Endothelial cell of umbilical vein (primary cell): ENCODE results near the gene RIMBP2. TPM values are rescaled to one million over a fixed set of nuclear protein-coding genes. Genes with fewer than 3 reads are reported as not detected.

Source experiments
- BruUV-seq: library from RNA; stranded (reverse); fragments of 400-500 nt; replicated peaks from 2 replicates; lab custom pipeline; 2021; lab: Mats Ljungman, UMichigan
- CTCF ChIA-PET: fragments of 300-600, 350-600 bp; sonication (Branson Sonifier 250); formaldehyde crosslinking; loops from one replicate; lab custom pipeline; 2021; ENCODE audit warnings: antibody characterized with exemption, inconsistent platforms; lab: Charles Lee
- POLR2A ChIA-PET: fragments of 300-600, 350-600 bp; sonication (Branson Sonifier 250); formaldehyde crosslinking; loops from one replicate; lab custom pipeline; 2021; ENCODE audit warnings: antibody characterized with exemption, inconsistent platforms; lab: Charles Lee
- DNase-seq: peaks from one replicate; pipeline ENCODE4 v3.0.0-alpha.2; 2011; ENCODE audit warnings: low read depth, low spot score
- FAIRE-seq: peaks from 2 replicates; lab custom pipeline; 2011; peaks lifted over from hg19 to GRCh38; lab: Jason Lieb, UNC
- H2AFZ ChIP-seq: 2 replicates; pipeline ENCODE4 v1.6.0; 2012; ENCODE audit warnings: low read depth, low read length, control low read depth, inconsistent platforms
- H3K27ac ChIP-seq: 2 replicates; pipeline ENCODE4 v1.5.1; 2011; ENCODE audit warnings: low read depth, mild to moderate bottlenecking, control low read depth, low read length, moderate library complexity; ENCODE audit not compliant: insufficient read depth
- H3K27me3 ChIP-seq, 2 experiments: 2 replicates each; pipeline versions ENCODE4 v1.6.0 to v1.6.1; 2011; ENCODE audit warnings: low read length in 2 of 2, mixed read lengths in 1 of 2; ENCODE audit not compliant: control insufficient read depth in 2 of 2, insufficient read depth in 2 of 2
- H3K36me3 ChIP-seq, 2 experiments: 2 replicates in 1 of 2; 3 replicates in 1 of 2; pipeline ENCODE4 v1.5.1; 2011; ENCODE audit warnings: low read length in 2 of 2, mild to moderate bottlenecking in 1 of 2, moderate library complexity in 1 of 2; ENCODE audit not compliant: control insufficient read depth in 2 of 2, insufficient read depth in 2 of 2; ENCODE audit errors: extremely low read depth in 1 of 2
- H3K4me1 ChIP-seq: 3 replicates; pipeline ENCODE4 v1.5.1; 2011; ENCODE audit warnings: mild to moderate bottlenecking, low read length; ENCODE audit not compliant: control insufficient read depth, insufficient read depth; ENCODE audit errors: extremely low read depth
- H3K4me2 ChIP-seq: 2 replicates; pipeline ENCODE4 v1.6.1; 2011; ENCODE audit warnings: low read length, control low read depth, mixed read lengths; ENCODE audit not compliant: insufficient read depth
- H3K4me3 ChIP-seq, 3 experiments: fragments of 200-600 bp in 1 of 3; sonication (generic), shearing (Covaris generic) in 1 of 3; replicated peaks in 1 of 3; 2 replicates each; pipeline ENCODE4 v1.5.1; 2011 to 2016; ENCODE audit warnings: control low read depth in 3 of 3, low read length in 3 of 3, mild to moderate bottlenecking in 2 of 3, inconsistent platforms in 1 of 3, low read depth in 1 of 3, moderate library complexity in 1 of 3; ENCODE audit not compliant: insufficient read depth in 1 of 3
- H3K79me2 ChIP-seq: 2 replicates; pipeline ENCODE4 v1.6.0; 2012; ENCODE audit warnings: low read length, inconsistent platforms; ENCODE audit not compliant: control insufficient read depth, insufficient read depth
- H3K9ac ChIP-seq: replicated peaks from 2 replicates; pipeline ENCODE3; 2011; ENCODE audit warnings: low read length, control low read depth; ENCODE audit not compliant: insufficient read depth; ENCODE audit errors: extremely low read depth
- H3K9me1 ChIP-seq: replicated peaks from 3 replicates; pipeline ENCODE4 v1.6.0; 2011; ENCODE audit warnings: mild to moderate bottlenecking, low read length; ENCODE audit not compliant: control insufficient read depth, insufficient read depth; ENCODE audit errors: extremely low read depth
- H3K9me3 ChIP-seq: replicated peaks from 2 replicates; pipeline ENCODE4 v1.5.1; 2012; ENCODE audit warnings: low read length, inconsistent platforms; ENCODE audit not compliant: control insufficient read depth, insufficient read depth
- H4K20me1 ChIP-seq: replicated peaks from 2 replicates; pipeline ENCODE3; 2011; ENCODE audit warnings: mild to moderate bottlenecking, low read length; ENCODE audit not compliant: control insufficient read depth, insufficient read depth; ENCODE audit errors: extremely low read depth
- CTCF ChIP-seq, 2 donors: IDR thresholded peaks; 1 replicate in 1 of 2; 2 replicates in 1 of 2; pipeline ENCODE4 v1.5.1; 2011; ENCODE audit warnings: low read length in 2 of 2, mild to moderate bottlenecking in 2 of 2, moderate library complexity in 2 of 2, control low read depth in 1 of 2, inconsistent platforms in 1 of 2, low read depth in 1 of 2; ENCODE audit not compliant: insufficient read depth in 1 of 2; ENCODE audit errors: extremely low read depth in 1 of 2
- EZH2 ChIP-seq: IDR thresholded peaks from 2 replicates; pipeline ENCODE4 v1.6.1; 2012; ENCODE audit warnings: borderline replicate concordance, low read depth, mild to moderate bottlenecking, moderate library complexity, low read length, inconsistent platforms; ENCODE audit not compliant: severe bottlenecking
- FOS ChIP-seq: IDR thresholded peaks from 2 replicates; pipeline ENCODE4 v1.6.1; 2011; ENCODE audit warnings: mild to moderate bottlenecking, low read length, moderate library complexity, borderline replicate concordance; ENCODE audit not compliant: insufficient read depth
- GATA2 ChIP-seq: IDR thresholded peaks from 2 replicates; pipeline ENCODE4 v1.7.0; 2011; ENCODE audit warnings: low read depth, mild to moderate bottlenecking, moderate library complexity, mixed read lengths, low read length; ENCODE audit not compliant: insufficient read length, insufficient read depth
- JUN ChIP-seq: IDR thresholded peaks from 2 replicates; pipeline ENCODE4 v1.6.1; 2011; ENCODE audit warnings: borderline replicate concordance, low read depth; ENCODE audit not compliant: insufficient read length, insufficient read depth
- MAX ChIP-seq: IDR thresholded peaks from 2 replicates; pipeline ENCODE4 v1.6.1; 2011; ENCODE audit not compliant: insufficient read depth, insufficient read length
- MYC ChIP-seq: IDR thresholded peaks from one replicate; pipeline ENCODE4 v1.6.1; 2011; ENCODE audit warnings: mild to moderate bottlenecking, low read depth, low read length
- POLR2A ChIP-seq: IDR thresholded peaks from 2 replicates; pipeline ENCODE4 v1.6.1; 2012; ENCODE audit warnings: low read depth, mild to moderate bottlenecking, control low read depth, low read length
- POLR2AphosphoS5 ChIP-seq: IDR thresholded peaks from 2 replicates; pipeline ENCODE4 v1.6.1; 2012; ENCODE audit warnings: low read depth, mild to moderate bottlenecking, control low read depth, low read length, moderate library complexity; ENCODE audit not compliant: insufficient read depth
- dilution Hi-C: fragments of 300-500 bp; cut with MboI; formaldehyde crosslinking; loops from one replicate; pipeline ENCODE4 v1.15.0; 2019; ENCODE audit warnings: low sequenced_read_pairs; ENCODE audit not compliant: extremely low pct_ligation_motif_present
- intact Hi-C: fragments of 100-400 bp; cut with micrococcal nuclease; formaldehyde crosslinking; loops from one replicate; pipeline ENCODE4 v1.10.0; 2022
- polyA plus RNA-seq, 4 experiments: library from polyadenylated mRNA; depleted of rRNA in 3 of 4; stranded (reverse) in 3 of 4; unstranded in 1 of 4; fragments of >200 nt; gene quantifications; 2 replicates each; pipeline versions ENCODE4 v1.2.1 to v1.2.3, GENCODE V29; 2011 to 2012; ENCODE audit warnings: missing spikeins in 1 of 4
- total RNA-seq: library from RNA; stranded (reverse); gene quantifications from 2 replicates; pipeline ENCODE4 v1.2.3, GENCODE V29; 2021

The RIMBP2 gene
- total and polyA plus RNA-seq, 2 donors (not counting 3 experiments of a cell fraction or from before 2014, with no cell fraction given), result 0.04 TPM; not detected in 1

- H3K4me2 ChIP-seq, result no peak overlapping the region
- ChIA-PET POLR2A (no interaction called here), CTCF (no interaction called here)
- BruUV-seq, result no TSS peak
- H3K9me1 ChIP-seq, result no peaks in the 10 kb centered on the region
- no peak overlapping the region for H3K9ac ChIP-seq
- dilution Hi-C loops (no loop called here), intact Hi-C loops (no loop called here)
- H2AFZ ChIP-seq, result no peak overlapping the region
- no peaks in the 10 kb centered on the region for H3K27me3 ChIP-seq
- DNase-seq (no peak), FAIRE-seq (no peak)
- H3K4me3 ChIP-seq, result no peak overlapping the region
- TF ChIP-seq JUN (no peak), MYC (no peak), GATA2 (no peak), MAX (no peak), POLR2AphosphoS5 (no peak), FOS (no peak), EZH2 (no peak), POLR2A (no peak)
- H3K79me2 ChIP-seq, result no peaks in the 10 kb centered on the region
- H4K20me1 ChIP-seq, result no peaks in the 10 kb centered on the region
- no peaks in the 10 kb centered on the region for H3K4me1 ChIP-seq
- H3K27ac ChIP-seq, result no peak overlapping the region
- H3K36me3 ChIP-seq, result no peaks in the 10 kb centered on the region
- peaks cover 10% of the 10 kb centered on the region for H3K9me3 ChIP-seq
Measured at GRCh38 chr12:130603396-130603965, 112.6 kb downstream of the RIMBP2 start.

- Histone ChIP-seq H3K9me1 (no peaks in the 10 kb centered on the region), H3K79me2 (no peaks in the 10 kb centered on the region), H3K9me3 (peaks cover 12% of the 10 kb centered on the region), H3K9ac (no peak overlapping the region), H3K4me2 (no peak overlapping the region), H3K27me3 (no peaks in the 10 kb centered on the region), H3K4me3 (no peak overlapping the region), H2AFZ (no peak overlapping the region), H3K36me3 (no peaks in the 10 kb centered on the region), H4K20me1 (no peaks in the 10 kb centered on the region), H3K4me1 (no peaks in the 10 kb centered on the region), H3K27ac (no peak overlapping the region)
- DNase-seq (no peak), FAIRE-seq (no peak)
- POLR2A ChIA-PET, result no interaction called here
- dilution Hi-C loops (no loop called here), intact Hi-C loops (no loop called here)
- BruUV-seq, result no TSS peak
- CTCF ChIA-PET, result no interaction called here
- TF ChIP-seq JUN (no peak), EZH2 (no peak), GATA2 (no peak), MYC (no peak), CTCF (IDR thresholded peaks at IDR 0.05; ENCODE audit: extremely low read depth in 1 of 2, insufficient read depth in 1 of 2, low read depth in 1 of 2, low read length in 2 of 2) (no peak), MAX (no peak), FOS (no peak), POLR2AphosphoS5 (no peak), POLR2A (no peak)
Measured at GRCh38 chr12:130602251-130602650, 113.8 kb downstream of the RIMBP2 start.
